GM18867 (cell line): Measurements from ENCODE around the gene GUCY2D.
"Not testable (repeated sequence)": the region's sequence is repeated elsewhere in the genome, so short reads cannot be mapped to it uniquely, and the experiment has no call there.

Experiments
- ATAC-seq: cut with Tn5 transposase; IDR thresholded peaks from one replicate; pipeline ENCODE4 v1.9.1; 2021; ENCODE audit warnings: mild to moderate bottlenecking, moderate library complexity; ENCODE audit not compliant: unreplicated experiment

Gene GUCY2D

GRCh38 chr17:8015236-8015956 lies 13.0 kb downstream of the GUCY2D start:
- ATAC-seq = no peak

GRCh38 chr17:8015957-8016631 lies 13.7 kb downstream of the GUCY2D start:
- ATAC-seq = no peak

- no peak for ATAC-seq
Measured at GRCh38 chr17:8016632-8017424, 14.4 kb downstream of the GUCY2D start.

GRCh38 chr17:8018436-8018835 lies 16.0 kb downstream of the GUCY2D start:
- no peak for ATAC-seq

- no peak for ATAC-seq
Measured at GRCh38 chr17:8019166-8019565, 16.8 kb downstream of the GUCY2D start.

GRCh38 chr17:8019665-8020650 lies 17.5 kb downstream of the GUCY2D start:
- ATAC-seq = no peak

- ATAC-seq = no peak
Measured at GRCh38 chr17:8020776-8021564, 18.6 kb downstream of the GUCY2D start.

GRCh38 chr17:8021565-8022359 lies 19.3 kb downstream of the GUCY2D start:
- no peak for ATAC-seq

GRCh38 chr17:8022360-8023003 lies 20.1 kb downstream of the GUCY2D start:
- no peak for ATAC-seq

- ATAC-seq = not testable (repeated sequence)
Measured at GRCh38 chr17:8024161-8024560, 21.7 kb downstream of the GUCY2D start.

GRCh38 chr17:8025176-8025911 lies 22.9 kb downstream of the GUCY2D start:
- ATAC-seq = no peak

- ATAC-seq = no peak
Measured at GRCh38 chr17:8029121-8029520, 26.7 kb downstream of the GUCY2D start.

GRCh38 chr17:8031261-8031661 lies 28.8 kb downstream of the GUCY2D start:
- no peak for ATAC-seq

- no peak for ATAC-seq
Measured at GRCh38 chr17:8031950-8032349, 29.5 kb downstream of the GUCY2D start.

GRCh38 chr17:8032442-8032841 lies 30.0 kb downstream of the GUCY2D start:
- no peak for ATAC-seq

- no peak for ATAC-seq
Measured at GRCh38 chr17:8038954-8039610, 36.7 kb downstream of the GUCY2D start, which contains the start of gene ALOX15B. Gene ALOX15B (plus strand): TSS chr17:8039059. CDS start chr17:8039156, 97 bp downstream.

GRCh38 chr17:8039611-8040168 lies 37.3 kb downstream of the GUCY2D start:
- ATAC-seq = no peak
